PC-9 (cell line): ENCODE data around the gene FAM117B.

Experiments
- EZH2 ChIP-seq: fragments of 200-600 bp; sonication (generic); IDR thresholded peaks from 2 replicates; pipeline ENCODE4 v1.8.0; 2017; ENCODE audit warnings: antibody characterized with exemption, low read depth
- TF ChIP-seq, protein P1 (sequence below): fragments of 200-600 bp; sonication (generic); conservative IDR thresholded peaks from 2 replicates; pipeline ENCODE4 v1.6.1; 2017; ENCODE audit warnings: mixed run types, antibody characterized with exemption, mild to moderate bottlenecking, moderate library complexity

DNA sequence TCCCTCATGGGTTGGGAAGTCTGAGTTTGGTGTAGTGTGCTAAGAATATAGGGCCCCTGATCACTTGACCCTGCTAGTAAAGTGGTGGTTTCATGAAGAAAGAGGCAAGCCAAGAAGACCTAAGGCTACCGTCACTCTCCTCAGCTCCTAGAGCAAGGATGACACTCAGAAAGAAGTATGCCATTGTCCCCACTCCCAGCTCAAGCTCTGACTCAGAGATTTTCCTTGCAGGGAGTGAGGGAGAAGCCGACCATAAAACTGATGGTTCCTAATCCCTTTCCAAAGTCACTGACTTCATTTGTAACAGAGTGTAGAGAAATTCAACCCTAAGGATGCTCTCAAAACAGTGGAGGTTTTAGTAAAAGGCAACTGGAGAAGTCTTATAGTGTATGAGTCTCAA lies 155.9 kb downstream of the FAM117B start:
- TF ChIP-seq, protein P1, sequence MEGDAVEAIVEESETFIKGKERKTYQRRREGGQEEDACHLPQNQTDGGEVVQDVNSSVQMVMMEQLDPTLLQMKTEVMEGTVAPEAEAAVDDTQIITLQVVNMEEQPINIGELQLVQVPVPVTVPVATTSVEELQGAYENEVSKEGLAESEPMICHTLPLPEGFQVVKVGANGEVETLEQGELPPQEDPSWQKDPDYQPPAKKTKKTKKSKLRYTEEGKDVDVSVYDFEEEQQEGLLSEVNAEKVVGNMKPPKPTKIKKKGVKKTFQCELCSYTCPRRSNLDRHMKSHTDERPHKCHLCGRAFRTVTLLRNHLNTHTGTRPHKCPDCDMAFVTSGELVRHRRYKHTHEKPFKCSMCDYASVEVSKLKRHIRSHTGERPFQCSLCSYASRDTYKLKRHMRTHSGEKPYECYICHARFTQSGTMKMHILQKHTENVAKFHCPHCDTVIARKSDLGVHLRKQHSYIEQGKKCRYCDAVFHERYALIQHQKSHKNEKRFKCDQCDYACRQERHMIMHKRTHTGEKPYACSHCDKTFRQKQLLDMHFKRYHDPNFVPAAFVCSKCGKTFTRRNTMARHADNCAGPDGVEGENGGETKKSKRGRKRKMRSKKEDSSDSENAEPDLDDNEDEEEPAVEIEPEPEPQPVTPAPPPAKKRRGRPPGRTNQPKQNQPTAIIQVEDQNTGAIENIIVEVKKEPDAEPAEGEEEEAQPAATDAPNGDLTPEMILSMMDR: no peak
- TF ChIP-seq EZH2: no peak
